Left ventricle myocardium inferior (tissue), 1 donor: Measurements from ENCODE around the gene DNA2. TPM values are rescaled to one million over a fixed set of nuclear protein-coding genes. Genes with fewer than 3 reads are reported as not detected.

ENCODE experiments used
- DNase-seq: peaks from one replicate; pipeline ENCODE4 v3.0.0-alpha.2; 2020
- H3K27ac ChIP-seq: fragments of 200-600 bp; replicated peaks from 2 replicates; pipeline ENCODE4 v1.8.0; 2021
- H3K27me3 ChIP-seq: fragments of 200-600 bp; 2 replicates; pipeline ENCODE4 v1.8.0; 2021; ENCODE audit warnings: low read depth
- H3K36me3 ChIP-seq: fragments of 200-600 bp; 2 replicates; pipeline ENCODE4 v1.8.0; 2021
- H3K4me1 ChIP-seq: fragments of 200-600 bp; 2 replicates; pipeline ENCODE4 v1.8.0; 2021
- H3K4me3 ChIP-seq: fragments of 200-600 bp; 2 replicates; pipeline ENCODE4 v1.8.0; 2021; ENCODE audit warnings: mild to moderate bottlenecking, moderate library complexity
- H3K9me3 ChIP-seq: fragments of 200-600 bp; replicated peaks from 2 replicates; pipeline ENCODE4 v1.8.0; 2021
- intact Hi-C: fragments of 100-400 bp; cut with micrococcal nuclease; formaldehyde crosslinking; loops from one replicate; pipeline ENCODE4 v1.11.0; 2022
- total RNA-seq: library from RNA; stranded (reverse); fragmentation: NEBNext Ultra II Directional; extraction: Animal tissue kit (Norgen Biotek cat#: 25700); gene quantifications from one replicate; pipeline ENCODE4 v1.2.1, GENCODE V29; 2021
- TF ChIP-seq, protein P1 (sequence below): fragments of 200-600 bp; IDR thresholded peaks from 2 replicates; pipeline ENCODE4 v1.8.0; 2021; ENCODE audit warnings: antibody characterized with exemption, mild to moderate bottlenecking, borderline replicate concordance
- donor health status: DM: no; HTN: yes; CAD: no; lungs with severe emphysema.

Gene DNA2
- total RNA-seq, 1 donor from 2014 or later: 2.1 TPM

DNA sequence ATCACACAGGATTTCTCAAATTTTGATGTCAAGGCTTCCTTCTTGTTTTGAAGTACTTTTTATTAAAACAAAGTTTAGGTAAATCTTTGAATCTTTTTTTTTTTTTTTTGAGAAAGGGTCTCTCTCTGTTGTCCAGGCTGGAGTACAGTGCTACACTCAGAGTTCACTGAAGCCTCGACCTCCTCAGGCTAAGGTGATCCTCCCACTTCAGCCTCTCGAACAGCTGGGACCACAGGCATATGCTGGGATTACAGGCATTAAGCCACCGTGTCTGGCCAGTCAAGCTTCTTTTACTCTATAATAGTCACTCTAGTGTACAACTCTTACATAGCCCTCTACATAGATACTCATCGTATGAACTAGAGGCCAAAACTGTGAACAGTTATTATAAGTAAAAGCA, 68.1 kb downstream of the DNA2 start:
- no peaks in the 10 kb centered on the region for H3K9me3 ChIP-seq
- intact Hi-C loops: no loop called here
- TF ChIP-seq, protein P1, sequence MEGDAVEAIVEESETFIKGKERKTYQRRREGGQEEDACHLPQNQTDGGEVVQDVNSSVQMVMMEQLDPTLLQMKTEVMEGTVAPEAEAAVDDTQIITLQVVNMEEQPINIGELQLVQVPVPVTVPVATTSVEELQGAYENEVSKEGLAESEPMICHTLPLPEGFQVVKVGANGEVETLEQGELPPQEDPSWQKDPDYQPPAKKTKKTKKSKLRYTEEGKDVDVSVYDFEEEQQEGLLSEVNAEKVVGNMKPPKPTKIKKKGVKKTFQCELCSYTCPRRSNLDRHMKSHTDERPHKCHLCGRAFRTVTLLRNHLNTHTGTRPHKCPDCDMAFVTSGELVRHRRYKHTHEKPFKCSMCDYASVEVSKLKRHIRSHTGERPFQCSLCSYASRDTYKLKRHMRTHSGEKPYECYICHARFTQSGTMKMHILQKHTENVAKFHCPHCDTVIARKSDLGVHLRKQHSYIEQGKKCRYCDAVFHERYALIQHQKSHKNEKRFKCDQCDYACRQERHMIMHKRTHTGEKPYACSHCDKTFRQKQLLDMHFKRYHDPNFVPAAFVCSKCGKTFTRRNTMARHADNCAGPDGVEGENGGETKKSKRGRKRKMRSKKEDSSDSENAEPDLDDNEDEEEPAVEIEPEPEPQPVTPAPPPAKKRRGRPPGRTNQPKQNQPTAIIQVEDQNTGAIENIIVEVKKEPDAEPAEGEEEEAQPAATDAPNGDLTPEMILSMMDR: no peak
- H3K27ac ChIP-seq: no peak overlapping the region
- no peak for DNase-seq
- no peaks in the 10 kb centered on the region for H3K27me3 ChIP-seq
- H3K36me3 ChIP-seq: peaks cover 23% of the 10 kb centered on the region
- H3K4me1 ChIP-seq: peaks cover 24% of the 10 kb centered on the region
- H3K4me3 ChIP-seq: no peak overlapping the region

DNA sequence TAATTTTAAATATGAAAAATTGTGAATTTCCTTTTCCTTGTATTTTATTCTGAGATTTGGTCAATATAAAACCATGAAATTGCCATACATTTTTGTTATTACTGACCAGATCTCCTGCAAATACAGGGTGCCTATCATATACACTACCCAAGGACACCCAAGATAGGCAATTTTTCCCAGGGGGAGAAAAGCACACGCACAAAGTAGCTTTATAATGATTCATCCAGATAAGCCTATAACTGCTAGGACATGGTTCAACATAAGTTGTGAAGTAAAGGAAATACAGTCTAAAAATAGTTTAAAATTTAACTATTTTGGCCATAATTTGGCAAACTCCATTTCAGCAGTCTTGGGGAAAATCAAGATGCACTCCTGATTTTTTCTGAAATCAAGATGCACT, 69.5 kb downstream of the DNA2 start:
- Histone ChIP-seq H3K9me3 (no peaks in the 10 kb centered on the region), H3K27me3 (no peaks in the 10 kb centered on the region), H3K4me1 (peaks cover 18% of the 10 kb centered on the region), H3K27ac (no peak overlapping the region), H3K36me3 (peaks cover 28% of the 10 kb centered on the region), H3K4me3 (no peak overlapping the region)
- DNase-seq: no peak
- TF ChIP-seq, protein P1: no peak
- intact Hi-C loops: no loop called here

DNA sequence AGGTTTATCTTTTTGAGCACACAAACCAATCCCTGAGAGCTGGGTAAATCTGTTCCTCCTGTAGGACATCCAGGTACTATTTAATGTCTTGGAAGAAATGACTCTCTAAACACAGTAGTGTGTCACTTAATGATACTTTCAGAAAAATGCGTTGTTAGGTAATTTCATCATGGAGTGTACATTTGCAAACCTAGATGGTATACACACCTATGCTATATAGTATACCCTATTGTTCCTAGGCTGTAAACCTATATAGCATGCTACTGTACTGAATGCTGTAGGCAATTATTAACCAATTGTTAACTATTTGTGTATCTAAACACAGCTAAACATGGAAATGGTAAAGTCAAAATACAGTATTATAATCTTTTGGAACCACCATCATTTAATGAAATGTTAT, 74.8 kb downstream of the DNA2 start:
- DNase-seq: no peak
- Histone ChIP-seq H3K27me3 (no peaks in the 10 kb centered on the region), H3K4me3 (no peak overlapping the region), H3K27ac (no peak overlapping the region), H3K9me3 (no peaks in the 10 kb centered on the region), H3K36me3 (peaks cover 76% of the 10 kb centered on the region), H3K4me1 (no peaks in the 10 kb centered on the region)
- TF ChIP-seq, protein P1: no peak
- intact Hi-C loops: no loop called here

DNA sequence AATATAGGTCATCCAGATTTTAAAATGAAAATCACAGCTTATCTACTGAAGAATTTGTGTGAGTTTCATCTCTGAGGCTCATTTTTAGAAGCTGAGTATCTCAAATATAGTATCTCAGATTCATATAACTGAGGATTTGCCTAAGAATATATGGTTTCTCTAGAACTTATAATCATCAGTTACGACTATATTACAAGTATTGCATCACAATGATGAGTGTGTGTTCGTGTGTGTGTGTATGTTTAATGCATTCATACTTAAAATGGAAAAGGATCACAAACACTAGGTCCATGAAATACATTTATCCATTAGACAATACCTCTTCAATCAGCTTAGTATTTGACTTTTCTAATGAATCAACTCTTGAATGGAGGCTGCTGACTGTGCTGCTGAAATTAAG, 86.0 kb downstream of the DNA2 start:
- H3K27me3 ChIP-seq: no peaks in the 10 kb centered on the region
- H3K4me1 ChIP-seq: no peaks in the 10 kb centered on the region
- no peak for DNase-seq
- H3K27ac ChIP-seq: no peak overlapping the region
- no peaks in the 10 kb centered on the region for H3K9me3 ChIP-seq
- TF ChIP-seq, protein P1: no peak
- no peak overlapping the region for H3K4me3 ChIP-seq
- H3K36me3 ChIP-seq: peaks cover 99% of the 10 kb centered on the region
- intact Hi-C loops: no loop called here

DNA sequence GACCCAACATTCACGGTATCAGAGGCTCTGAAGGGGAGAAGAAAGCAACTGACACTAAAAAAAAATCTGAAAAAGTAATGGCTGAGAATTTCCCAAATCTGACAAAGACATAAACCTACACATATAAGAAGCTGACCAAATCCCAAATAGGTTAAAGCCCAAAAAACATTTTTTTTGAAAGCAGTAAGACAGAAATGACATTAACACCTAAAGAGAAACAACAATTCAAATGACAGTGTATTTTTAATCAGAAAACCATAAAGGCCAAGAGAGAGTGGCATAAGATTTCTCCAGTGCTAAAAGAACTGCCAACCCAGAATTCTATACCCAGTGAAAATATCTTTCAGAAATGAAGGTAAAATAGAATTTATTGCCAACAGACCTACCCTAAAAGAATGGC, 100.2 kb downstream of the DNA2 start:
- intact Hi-C loops: no loop called here
- no peak overlapping the region for H3K27ac ChIP-seq
- no peak overlapping the region for H3K4me3 ChIP-seq
- H3K9me3 ChIP-seq: peaks cover 19% of the 10 kb centered on the region
- no peak for DNase-seq
- H3K27me3 ChIP-seq: no peaks in the 10 kb centered on the region
- no peaks in the 10 kb centered on the region for H3K4me1 ChIP-seq
- TF ChIP-seq, protein P1: no peak
- peaks cover 91% of the 10 kb centered on the region for H3K36me3 ChIP-seq

DNA sequence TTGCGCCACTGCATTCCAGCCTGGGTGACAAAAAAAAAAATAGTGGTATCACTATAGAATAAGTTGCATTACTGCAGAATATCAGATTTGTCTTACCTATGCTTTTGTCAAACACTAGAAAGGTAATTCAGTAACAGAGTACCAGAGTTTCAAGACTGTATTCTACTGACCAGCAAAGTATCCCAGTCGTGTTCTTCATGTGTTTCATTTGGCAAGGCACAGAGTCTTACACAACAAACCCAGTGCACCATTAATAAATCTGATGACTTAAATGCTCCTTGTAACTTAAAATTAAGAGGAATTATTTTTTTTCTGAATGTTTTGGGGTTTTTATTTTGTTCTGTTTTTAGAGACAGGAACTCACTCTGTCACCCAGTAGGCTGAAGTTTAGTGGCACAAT, 104.7 kb downstream of the DNA2 start:
- Histone ChIP-seq H3K4me3 (no peak overlapping the region), H3K27ac (no peak overlapping the region), H3K27me3 (no peaks in the 10 kb centered on the region), H3K9me3 (peaks cover 11% of the 10 kb centered on the region), H3K4me1 (no peaks in the 10 kb centered on the region), H3K36me3 (peaks cover 77% of the 10 kb centered on the region)
- intact Hi-C loops: no loop called here
- TF ChIP-seq, protein P1: no peak
- DNase-seq: no peak
